SHP77 (cell line): ENCODE data around the gene MAGEB1.

Experiments used
- DNase-seq, 2 experiments: peaks; one replicate each; lab custom pipeline; 2025; lab: John Stamatoyannopoulos, UW

MAGEB1 gene

DNA sequence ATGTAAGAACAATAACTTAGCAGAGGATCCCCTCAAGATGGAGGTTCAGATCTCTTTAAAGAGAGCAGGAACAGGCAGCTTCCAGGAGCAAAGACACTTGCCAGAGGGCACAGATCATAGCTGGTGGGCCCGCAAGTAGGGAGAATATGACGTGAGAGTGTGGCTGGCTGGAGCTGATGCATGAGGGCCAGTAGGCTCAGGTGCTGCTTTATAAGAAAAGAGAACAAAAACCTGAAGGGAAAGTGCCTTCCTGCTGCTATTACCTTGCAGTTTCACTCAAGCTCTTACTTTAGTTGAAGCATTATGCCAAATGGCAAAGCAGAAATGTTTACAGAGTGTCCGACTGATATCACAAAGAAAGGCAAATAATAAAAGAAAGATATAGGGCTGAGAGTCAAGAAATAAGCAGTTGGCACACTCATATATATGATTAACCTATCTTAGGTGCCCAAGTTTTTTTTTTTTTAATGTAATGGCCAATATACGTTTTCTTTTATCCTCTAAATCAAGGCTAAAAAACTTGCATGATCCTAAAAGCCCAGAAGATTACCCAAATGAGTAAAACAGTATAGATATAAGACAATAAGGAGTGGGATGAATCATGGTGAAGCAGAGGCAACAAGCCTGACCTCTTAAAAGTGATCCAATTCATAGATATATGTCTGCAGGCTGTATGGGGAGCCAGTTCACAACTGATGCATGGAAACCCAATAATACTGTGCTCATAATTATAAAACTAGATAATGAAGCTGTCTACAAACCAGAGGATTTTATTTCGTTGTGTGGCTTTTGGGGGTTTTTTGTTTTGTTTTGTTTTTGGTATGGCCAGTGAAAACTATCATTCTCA lies 49.7 kb downstream of the MAGEB1 start:
- DNase-seq = no peak

DNA sequence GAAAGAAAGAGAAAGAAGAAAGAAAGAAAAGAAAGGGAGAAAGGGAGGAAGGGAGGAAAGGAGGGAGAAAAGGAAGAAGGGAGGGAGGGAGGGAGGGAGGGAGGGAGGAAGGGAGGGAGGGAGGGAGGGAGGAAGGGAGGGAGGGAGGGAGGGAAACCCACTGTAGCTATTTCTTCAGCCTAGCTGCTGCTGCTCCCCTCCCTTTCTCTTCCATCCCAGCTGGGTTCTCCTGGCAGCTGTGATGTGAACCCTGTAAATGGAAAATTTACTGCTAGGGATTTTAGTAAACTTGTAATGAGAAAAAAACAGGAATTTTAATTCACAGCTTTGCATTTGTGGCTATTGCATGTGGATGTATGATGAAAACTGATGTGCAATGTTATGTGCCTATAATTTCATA lies 54.3 kb downstream of the MAGEB1 start:
- no peak for DNase-seq
